ENCODE results near the gene PRDM15. TPM values are rescaled to one million over a fixed set of nuclear protein-coding genes. Genes with fewer than 3 reads are reported as not detected.

PRDM15 gene
- total RNA-seq, 1 experiment from 2014 or later = 11.2 TPM

- ATAC-seq (no peak), DNase-seq (ENCODE audit: low read depth, low spot score) (no peak)
- TF ChIP-seq CTCF (IDR thresholded peaks at IDR 0.05) = no peak
- TF ChIP-seq TCF7L2 (IDR thresholded peaks at IDR 0.05; ENCODE audit: low read depth, low read length) = no peak
- no peak for TF ChIP-seq POLR2AphosphoS5 (IDR thresholded peaks at IDR 0.05; ENCODE audit: low read depth, low read length)
- TF ChIP-seq SIN3A (IDR thresholded peaks at IDR 0.05; ENCODE audit: borderline replicate concordance, insufficient read depth, low read depth, low read length) = no peak
- no peak for TF ChIP-seq REST (IDR thresholded peaks at IDR 0.05; ENCODE audit: insufficient read depth in 1 of 2, low read depth in 2 of 2, low read length in 1 of 2)
- in situ Hi-C loops (cut with HindIII; ENCODE audit: low pct_unique_long_range_greater_than_20kb, low sequenced_read_pairs) (no loop called here), intact Hi-C loops (cut with micrococcal nuclease; ENCODE audit: unreplicated experiment) (no loop called here)
- no peaks in the 10 kb centered on the region for H3K9me3 ChIP-seq (ENCODE audit: control insufficient read depth, insufficient read depth, low read depth, low read length)
- H3K4me3 ChIP-seq (ENCODE audit: low read depth in 2 of 2, low read length in 2 of 2) = no peak overlapping the region
- BruUV-seq (replicated peaks) = no TSS peak
- ChIA-PET POLR2A (interaction anchor here (0.7 kb wide), 1 partner anchor 124 kb away, joined by 3 read pairs; no protein-coding TSS in a partner anchor), CTCF (no interaction called here)
- no peaks in the 10 kb centered on the region for H3K27me3 ChIP-seq (ENCODE audit: control insufficient read depth, insufficient read depth, low read length)
- no peaks in the 10 kb centered on the region for H3K4me1 ChIP-seq (ENCODE audit: control insufficient read depth, insufficient read depth, low read length)
- H3K27ac ChIP-seq (ENCODE audit: low read length) = no peak overlapping the region
- no peaks in the 10 kb centered on the region; the same call in 1 of the 2 replicates for H3K36me3 ChIP-seq (ENCODE audit: control insufficient read depth, insufficient read depth, low read length)
Measured at GRCh38 chr21:41895643-41896493, 16.7 kb upstream of the PRDM15 start.

- intact Hi-C loops (cut with micrococcal nuclease; ENCODE audit: unreplicated experiment) = no loop called here
- no peak for DNase-seq (ENCODE audit: low read depth, low spot score)
- ChIA-PET CTCF (no interaction called here), POLR2A (no interaction called here)
- TF ChIP-seq CTCF (IDR thresholded peaks at IDR 0.05) (no peak), POLR2AphosphoS5 (IDR thresholded peaks at IDR 0.05; ENCODE audit: low read depth, low read length) (no peak), REST (IDR thresholded peaks at IDR 0.05; ENCODE audit: insufficient read depth in 1 of 2, low read depth in 2 of 2, low read length in 1 of 2) (no peak), TCF7L2 (IDR thresholded peaks at IDR 0.05; ENCODE audit: low read depth, low read length) (no peak)
- no TSS peak for BruUV-seq (replicated peaks)
- no peak for ATAC-seq
- in situ Hi-C loops (cut with HindIII; ENCODE audit: low pct_unique_long_range_greater_than_20kb, low sequenced_read_pairs) = no loop called here
- H3K4me1 ChIP-seq (ENCODE audit: control insufficient read depth, insufficient read depth, low read length) = no peaks in the 10 kb centered on the region
- no peaks in the 10 kb centered on the region; the same call in 1 of the 2 replicates for H3K36me3 ChIP-seq (ENCODE audit: control insufficient read depth, insufficient read depth, low read length)
- H3K9me3 ChIP-seq (ENCODE audit: control insufficient read depth, insufficient read depth, low read depth, low read length) = no peaks in the 10 kb centered on the region
- no peak overlapping the region for H3K27ac ChIP-seq (ENCODE audit: low read length)
- no peak overlapping the region for H3K4me3 ChIP-seq (ENCODE audit: low read depth in 2 of 2, low read length in 2 of 2)
- H3K27me3 ChIP-seq (ENCODE audit: control insufficient read depth, insufficient read depth, low read length) = no peaks in the 10 kb centered on the region
Measured at GRCh38 chr21:41894922-41895557, 15.9 kb upstream of the PRDM15 start.
